Activated T-helper 1 cell treated with anti-CD3 and anti-CD28 coated beads, Interleukin-12 subunit alpha, Interleukin-12 subunit beta, Interleukin-2, Interleukin-4 antibody, amounts not matched to agents 30 ng/mL and 10 ng/mL and 1 ng/mL, durations not matched to agents 14 hours and 24 hours and 36 hours (primary cell): ENCODE measurements around the gene BDKRB2. TPM values are rescaled to one million over a fixed set of nuclear protein-coding genes. Genes with fewer than 3 reads are reported as not detected.

Experiments
- DNase-seq: peaks from one replicate; pipeline ENCODE4 v3.0.0; 2021; ENCODE audit warnings: low spot score
- H3K27ac Mint-ChIP-seq: one replicate; pipeline ENCODE4 v1.8.0; 2021; ENCODE audit warnings: mild to moderate bottlenecking, mixed read lengths
- H3K27me3 Mint-ChIP-seq: one replicate; pipeline ENCODE4 v1.8.0; 2022; ENCODE audit warnings: mild to moderate bottlenecking, moderate library complexity, mixed read lengths; ENCODE audit not compliant: insufficient read depth
- H3K36me3 Mint-ChIP-seq: one replicate; pipeline ENCODE4 v1.8.0; 2021; ENCODE audit warnings: low read depth, mixed read lengths
- H3K4me1 Mint-ChIP-seq: one replicate; pipeline ENCODE4 v1.8.0; 2021; ENCODE audit warnings: low read depth, mixed read lengths
- H3K4me3 Mint-ChIP-seq: one replicate; pipeline ENCODE4 v1.8.0; 2021; ENCODE audit warnings: mild to moderate bottlenecking, moderate library complexity, mixed read lengths
- H3K9me3 Mint-ChIP-seq: one replicate; pipeline ENCODE4 v1.8.0; 2021; ENCODE audit warnings: mixed read lengths
- intact Hi-C: fragments of 100-400 bp; cut with micrococcal nuclease; formaldehyde crosslinking; loops from one replicate; pipeline ENCODE4 v1.15.1; 2024
- total RNA-seq: library from RNA; stranded (reverse); gene quantifications from 2 replicates; pipeline ENCODE4 v1.2.3, GENCODE V29; 2022

The BDKRB2 gene
- total RNA-seq, 1 donor from 2014 or later, result not detected

GRCh38 chr14:96257900-96258299, 53.3 kb downstream of the BDKRB2 start:
- intact Hi-C loops, result no loop called here

GRCh38 chr14:96260341-96260821, 55.7 kb downstream of the BDKRB2 start:
- H3K4me1 Mint-ChIP-seq, result no peaks in the 10 kb centered on the region
- intact Hi-C loops, result no loop called here
- peaks cover 20% of the 10 kb centered on the region for H3K27me3 Mint-ChIP-seq
- no peaks in the 10 kb centered on the region for H3K36me3 Mint-ChIP-seq
- no peaks in the 10 kb centered on the region for H3K9me3 Mint-ChIP-seq
- no peak for DNase-seq
- no peak overlapping the region for H3K4me3 Mint-ChIP-seq
- no peak overlapping the region for H3K27ac Mint-ChIP-seq

More at GRCh38 chr14:96257900-96258299, 53.3 kb downstream of the BDKRB2 start:
- Mint-ChIP-seq H3K27me3 (peaks cover 18% of the 10 kb centered on the region), H3K9me3 (no peaks in the 10 kb centered on the region), H3K27ac (no peak overlapping the region), H3K4me1 (no peaks in the 10 kb centered on the region), H3K4me3 (no peak overlapping the region), H3K36me3 (no peaks in the 10 kb centered on the region)
- DNase-seq, result no peak

- no peaks in the 10 kb centered on the region for H3K36me3 Mint-ChIP-seq
- intact Hi-C loops, result no loop called here
Observed at GRCh38 chr14:96261053-96261452, 56.4 kb downstream of the BDKRB2 start.

GRCh38 chr14:96261772-96262655, 57.4 kb downstream of the BDKRB2 start:
- H3K36me3 Mint-ChIP-seq, result no peaks in the 10 kb centered on the region
- H3K4me1 Mint-ChIP-seq, result no peaks in the 10 kb centered on the region
- H3K27ac Mint-ChIP-seq, result no peak overlapping the region
- no peaks in the 10 kb centered on the region for H3K9me3 Mint-ChIP-seq
- H3K27me3 Mint-ChIP-seq, result peaks cover 19% of the 10 kb centered on the region
- no peak for DNase-seq
- H3K4me3 Mint-ChIP-seq, result no peak overlapping the region
- intact Hi-C loops, result no loop called here

More at GRCh38 chr14:96261053-96261452, 56.4 kb downstream of the BDKRB2 start:
- Mint-ChIP-seq H3K4me1 (no peaks in the 10 kb centered on the region), H3K27ac (no peak overlapping the region), H3K4me3 (no peak overlapping the region), H3K27me3 (peaks cover 20% of the 10 kb centered on the region), H3K9me3 (no peaks in the 10 kb centered on the region)
- no peak for DNase-seq

GRCh38 chr14:96263347-96264199, 58.9 kb downstream of the BDKRB2 start:
- Mint-ChIP-seq H3K36me3 (no peaks in the 10 kb centered on the region), H3K4me3 (no peak overlapping the region), H3K27me3 (peaks cover 12% of the 10 kb centered on the region), H3K9me3 (no peaks in the 10 kb centered on the region), H3K4me1 (no peaks in the 10 kb centered on the region), H3K27ac (no peak overlapping the region)
- DNase-seq, result no peak
- intact Hi-C loops, result no loop called here

GRCh38 chr14:96264200-96264553, 59.5 kb downstream of the BDKRB2 start:
- Mint-ChIP-seq H3K36me3 (no peaks in the 10 kb centered on the region), H3K4me3 (no peak overlapping the region), H3K27ac (no peak overlapping the region), H3K27me3 (peaks cover 12% of the 10 kb centered on the region), H3K9me3 (no peaks in the 10 kb centered on the region), H3K4me1 (no peaks in the 10 kb centered on the region)
- intact Hi-C loops, result no loop called here
- no peak for DNase-seq

GRCh38 chr14:96264853-96265252, 60.2 kb downstream of the BDKRB2 start:
- intact Hi-C loops, result no loop called here
- peaks cover 10% of the 10 kb centered on the region for H3K27me3 Mint-ChIP-seq
- no peaks in the 10 kb centered on the region for H3K36me3 Mint-ChIP-seq

GRCh38 chr14:96265383-96266095, 60.9 kb downstream of the BDKRB2 start:
- Mint-ChIP-seq H3K27ac (no peak overlapping the region), H3K4me3 (no peak overlapping the region), H3K4me1 (no peaks in the 10 kb centered on the region), H3K36me3 (no peaks in the 10 kb centered on the region), H3K27me3 (peaks cover 7% of the 10 kb centered on the region), H3K9me3 (no peaks in the 10 kb centered on the region)
- DNase-seq, result no peak
- intact Hi-C loops, result no loop called here

More at GRCh38 chr14:96264853-96265252, 60.2 kb downstream of the BDKRB2 start:
- H3K4me1 Mint-ChIP-seq, result no peaks in the 10 kb centered on the region
- H3K4me3 Mint-ChIP-seq, result no peak overlapping the region
- DNase-seq, result no peak
- H3K27ac Mint-ChIP-seq, result no peak overlapping the region
- no peaks in the 10 kb centered on the region for H3K9me3 Mint-ChIP-seq

- no peak for DNase-seq
- H3K27me3 Mint-ChIP-seq, result peaks cover 2% of the 10 kb centered on the region
- no peaks in the 10 kb centered on the region for H3K4me1 Mint-ChIP-seq
- H3K9me3 Mint-ChIP-seq, result peaks cover 6% of the 10 kb centered on the region
- H3K36me3 Mint-ChIP-seq, result no peaks in the 10 kb centered on the region
- no peak overlapping the region for H3K4me3 Mint-ChIP-seq
- intact Hi-C loops, result no loop called here
- H3K27ac Mint-ChIP-seq, result no peak overlapping the region
Observed at GRCh38 chr14:96267336-96267735, 62.7 kb downstream of the BDKRB2 start.

GRCh38 chr14:96267916-96268315, 63.3 kb downstream of the BDKRB2 start:
- intact Hi-C loops, result no loop called here
- DNase-seq, result no peak
- Mint-ChIP-seq H3K9me3 (peaks cover 12% of the 10 kb centered on the region), H3K4me3 (no peak overlapping the region), H3K27ac (no peak overlapping the region), H3K4me1 (no peaks in the 10 kb centered on the region), H3K36me3 (no peaks in the 10 kb centered on the region), H3K27me3 (peaks cover 2% of the 10 kb centered on the region)

- H3K36me3 Mint-ChIP-seq, result no peaks in the 10 kb centered on the region
- H3K9me3 Mint-ChIP-seq, result peaks cover 16% of the 10 kb centered on the region
- intact Hi-C loops, result no loop called here
- no peak for DNase-seq
- no peaks in the 10 kb centered on the region for H3K4me1 Mint-ChIP-seq
- H3K27ac Mint-ChIP-seq, result no peak overlapping the region
- H3K4me3 Mint-ChIP-seq, result no peak overlapping the region
- H3K27me3 Mint-ChIP-seq, result peaks cover 4% of the 10 kb centered on the region
Observed at GRCh38 chr14:96268431-96269358, 64.1 kb downstream of the BDKRB2 start.

GRCh38 chr14:96269359-96269710, 64.7 kb downstream of the BDKRB2 start:
- H3K4me1 Mint-ChIP-seq, result no peaks in the 10 kb centered on the region
- H3K27me3 Mint-ChIP-seq, result peaks cover 4% of the 10 kb centered on the region
- H3K9me3 Mint-ChIP-seq, result peaks cover 16% of the 10 kb centered on the region
- no peak overlapping the region for H3K4me3 Mint-ChIP-seq
- intact Hi-C loops, result no loop called here
- no peak overlapping the region for H3K27ac Mint-ChIP-seq
- DNase-seq, result no peak
- H3K36me3 Mint-ChIP-seq, result no peaks in the 10 kb centered on the region
